T-helper 22 cell (primary cell): Measurements from ENCODE around the gene NDUFS8.
A peak's percentile ranks its signal among the peaks of the same experiment; 100 is the strongest.

ENCODE experiments used
- DNase-seq: peaks from one replicate; pipeline ENCODE4 v3.0.0-alpha.2; 2020; ENCODE audit warnings: low read depth

The NDUFS8 gene

DNA sequence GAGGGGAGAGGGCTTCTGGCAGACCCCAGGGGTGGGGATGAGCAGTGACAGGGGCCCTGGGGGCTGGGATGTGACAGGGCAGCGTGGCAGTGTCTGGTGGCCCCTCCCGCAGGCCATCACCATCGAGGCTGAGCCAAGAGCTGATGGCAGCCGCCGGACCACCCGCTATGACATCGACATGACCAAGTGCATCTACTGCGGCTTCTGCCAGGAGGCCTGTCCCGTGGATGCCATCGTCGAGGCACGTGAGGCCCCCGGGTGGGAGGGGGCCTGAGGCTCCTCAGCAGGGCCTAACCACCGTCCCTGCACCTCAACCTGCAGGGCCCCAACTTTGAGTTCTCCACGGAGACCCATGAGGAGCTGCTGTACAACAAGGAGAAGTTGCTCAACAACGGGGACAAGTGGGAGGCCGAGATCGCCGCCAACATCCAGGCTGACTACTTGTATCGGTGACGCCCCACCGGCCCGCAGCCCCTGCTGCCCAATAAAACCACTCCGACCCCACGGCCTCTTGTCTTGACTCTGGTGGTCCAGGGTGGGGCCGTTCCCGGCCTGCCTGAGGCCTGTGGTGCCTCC is 5.7 kb downstream of the NDUFS8 start:
- no peak for DNase-seq

GRCh38 chr11:68036717-68037239 is 6.3 kb downstream of the NDUFS8 start:
- DNase-seq: no peak

- no peak for DNase-seq
These were observed 7.1 kb downstream of the NDUFS8 start for GRCh38 chr11:68037411-68038225.

DNA sequence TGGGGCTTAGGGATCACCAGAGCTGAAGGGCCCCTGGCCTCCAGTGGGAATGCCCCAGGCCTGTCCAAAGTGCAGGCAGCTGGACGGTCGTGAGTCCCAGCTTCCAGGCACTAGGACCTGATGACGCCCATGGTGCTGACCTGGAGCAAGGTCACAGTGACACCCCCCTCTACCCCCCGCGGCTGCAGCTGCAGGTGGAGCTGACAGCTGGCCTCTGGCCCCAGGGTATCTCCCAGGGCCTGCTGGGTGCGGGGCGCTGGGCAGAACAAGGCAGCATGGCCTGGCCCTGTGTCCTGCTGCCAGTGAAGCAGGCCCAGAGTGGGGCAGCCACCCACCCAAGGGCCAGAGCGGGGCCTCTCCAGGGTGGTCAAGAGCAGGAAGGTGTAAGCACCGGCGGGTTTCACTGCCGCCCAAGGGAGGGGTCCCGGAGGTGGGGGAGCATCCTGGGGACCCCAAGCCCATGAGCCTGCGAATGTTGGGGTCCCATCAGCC is 7.8 kb downstream of the NDUFS8 start:
- no peak for DNase-seq

DNA sequence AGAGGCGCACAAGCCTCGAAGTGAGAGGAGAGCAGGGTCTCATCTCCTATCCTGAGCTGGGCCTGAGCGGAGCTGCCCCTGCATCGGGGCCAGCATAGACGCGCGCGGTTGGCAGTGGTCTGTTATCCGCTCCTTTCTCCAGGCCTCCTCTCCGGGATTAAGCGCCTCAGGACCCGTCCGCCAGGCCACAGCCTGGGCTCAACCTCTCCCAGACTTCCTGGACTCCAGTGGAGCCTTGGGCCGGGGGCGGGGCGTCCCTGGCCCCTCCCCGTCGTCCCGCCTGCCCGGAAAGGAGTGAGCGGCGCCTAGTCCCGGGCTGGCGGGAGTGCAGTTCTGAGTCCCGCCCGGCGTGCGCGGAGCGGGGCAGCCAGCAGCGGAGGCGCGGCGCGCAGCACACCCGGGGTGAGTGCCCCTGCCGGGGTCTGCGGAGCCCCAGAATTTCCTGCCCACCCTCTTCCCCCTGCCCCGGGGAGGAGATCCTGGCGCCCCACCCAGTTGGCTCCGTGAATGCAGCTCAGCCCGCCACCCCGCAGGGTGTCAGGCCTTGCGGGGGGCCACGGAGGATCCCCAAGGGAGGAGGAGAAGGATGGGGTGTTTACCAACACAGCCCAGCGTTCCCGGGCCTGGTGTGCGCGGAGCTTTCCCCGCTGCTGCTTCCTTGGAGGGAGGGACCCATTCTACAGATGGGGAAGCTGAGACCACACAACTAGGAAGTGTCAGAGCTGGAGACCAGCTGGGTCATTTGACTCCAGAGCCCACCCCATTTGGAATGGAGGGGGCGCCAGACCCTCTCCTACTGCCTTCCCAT is 8.4 kb downstream of the NDUFS8 start, which contains the start of gene TCIRG1:
TSS of gene TCIRG1 (plus strand) at position 308 of the 808 bp plus-strand sequence. CDS start 2,247 bp downstream, outside the sequence.
- DNase-seq: peak; percentile 35

DNA sequence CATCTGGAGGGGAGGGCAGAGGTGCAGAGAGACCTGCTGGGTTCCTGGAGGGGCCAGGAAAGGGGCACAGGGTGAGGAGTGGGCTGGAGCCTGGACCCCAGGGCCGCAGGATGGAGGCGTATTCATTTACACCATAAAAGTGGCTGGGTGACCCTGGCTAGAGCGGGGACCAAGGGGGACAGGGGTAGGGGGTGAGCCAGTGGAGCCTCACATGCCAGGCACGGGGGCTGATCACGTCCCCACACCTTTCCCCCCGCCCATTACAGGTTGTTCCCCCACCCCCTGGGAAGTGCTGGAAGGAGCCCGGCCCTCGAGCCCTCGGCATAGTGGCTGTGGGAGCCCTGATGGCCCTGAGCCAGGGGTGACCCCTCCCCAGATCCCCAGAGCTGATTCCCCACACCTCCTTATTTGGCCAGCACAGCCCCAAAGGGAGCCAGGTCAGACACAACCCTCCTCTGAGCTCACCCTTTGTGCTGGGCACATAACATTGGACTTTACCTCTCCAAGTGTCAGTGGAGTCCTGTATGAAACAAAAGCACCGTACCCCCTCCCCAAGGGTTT is 9.1 kb downstream of the NDUFS8 start:
- DNase-seq: no peak

- DNase-seq: no peak
These were observed 9.8 kb downstream of the NDUFS8 start for GRCh38 chr11:68040101-68040956.

DNA sequence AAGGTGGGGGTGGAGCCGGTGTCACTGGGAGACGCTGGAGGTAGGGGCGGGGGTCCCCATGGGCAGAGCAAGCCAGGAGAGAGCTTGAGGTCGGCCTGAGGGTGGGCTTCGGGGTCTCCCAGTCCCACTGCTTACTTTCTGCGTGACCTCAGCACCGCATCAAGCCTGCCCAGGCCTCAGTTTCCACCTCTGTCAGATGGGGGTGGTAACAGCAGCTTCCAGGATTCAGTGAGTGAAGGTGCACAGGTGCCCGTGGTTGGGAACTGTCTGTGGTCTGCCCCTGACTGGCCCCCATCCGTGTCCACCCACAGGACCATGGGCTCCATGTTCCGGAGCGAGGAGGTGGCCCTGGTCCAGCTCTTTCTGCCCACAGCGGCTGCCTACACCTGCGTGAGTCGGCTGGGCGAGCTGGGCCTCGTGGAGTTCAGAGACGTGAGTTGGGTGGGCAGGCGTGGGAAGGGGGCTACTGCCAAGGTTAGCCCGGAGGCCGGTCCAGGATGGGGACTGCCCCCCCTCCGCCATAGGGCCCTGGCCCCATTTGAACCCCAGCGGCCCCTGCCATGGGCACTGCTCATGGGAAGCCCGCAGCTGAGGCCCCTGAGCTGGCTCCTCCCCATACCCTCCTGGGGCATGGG is 10.6 kb downstream of the NDUFS8 start:
- DNase-seq: no peak

DNA sequence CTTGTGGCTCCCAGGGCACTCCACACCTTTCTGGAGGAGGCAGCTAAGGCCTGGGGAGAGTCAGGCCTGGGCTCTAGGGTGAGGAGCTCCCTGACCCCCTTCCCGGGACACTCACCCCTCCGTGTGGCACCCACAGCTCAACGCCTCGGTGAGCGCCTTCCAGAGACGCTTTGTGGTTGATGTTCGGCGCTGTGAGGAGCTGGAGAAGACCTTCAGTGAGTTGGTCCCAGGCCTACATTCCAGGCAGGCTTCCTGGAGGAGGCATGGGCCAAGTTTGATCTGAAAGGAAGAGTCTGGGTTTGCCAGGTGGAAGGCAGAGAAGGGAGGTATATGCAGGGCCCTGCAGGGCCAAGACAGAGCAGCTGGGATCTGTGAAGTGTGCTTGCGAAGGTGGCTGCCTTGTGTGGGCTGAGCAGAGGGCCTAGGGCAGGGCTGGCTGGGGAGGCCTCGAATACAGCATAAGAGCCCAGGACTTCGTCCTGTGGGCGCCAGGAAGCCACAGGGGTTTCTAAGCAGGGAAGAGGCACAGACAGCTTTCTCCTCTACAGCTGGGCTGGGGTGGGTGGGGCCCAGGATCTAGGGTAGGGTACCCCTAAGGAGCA is 11.2 kb downstream of the NDUFS8 start:
- no peak for DNase-seq

- DNase-seq: no peak
These were observed 11.9 kb downstream of the NDUFS8 start for GRCh38 chr11:68042219-68043028.

DNA sequence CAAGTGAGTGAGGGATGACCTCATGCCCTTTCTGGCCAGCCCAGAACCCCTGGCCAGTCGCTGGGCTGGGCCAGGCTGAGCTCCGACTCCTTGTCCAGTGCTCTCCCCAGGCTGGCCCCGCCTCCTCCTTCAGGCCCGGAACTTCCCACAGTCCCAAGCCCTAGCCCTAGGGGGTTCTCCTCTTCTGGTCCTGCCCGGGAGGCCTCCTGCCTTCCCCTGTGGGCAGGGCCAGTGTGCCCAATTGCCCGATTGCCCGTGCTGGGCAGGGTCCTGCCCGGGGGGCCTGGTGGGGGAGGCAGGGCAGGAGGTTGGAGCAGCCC is 12.5 kb downstream of the NDUFS8 start:
- DNase-seq: no peak

GRCh38 chr11:68043349-68044144 is 13.1 kb downstream of the NDUFS8 start:
- no peak for DNase-seq

DNA sequence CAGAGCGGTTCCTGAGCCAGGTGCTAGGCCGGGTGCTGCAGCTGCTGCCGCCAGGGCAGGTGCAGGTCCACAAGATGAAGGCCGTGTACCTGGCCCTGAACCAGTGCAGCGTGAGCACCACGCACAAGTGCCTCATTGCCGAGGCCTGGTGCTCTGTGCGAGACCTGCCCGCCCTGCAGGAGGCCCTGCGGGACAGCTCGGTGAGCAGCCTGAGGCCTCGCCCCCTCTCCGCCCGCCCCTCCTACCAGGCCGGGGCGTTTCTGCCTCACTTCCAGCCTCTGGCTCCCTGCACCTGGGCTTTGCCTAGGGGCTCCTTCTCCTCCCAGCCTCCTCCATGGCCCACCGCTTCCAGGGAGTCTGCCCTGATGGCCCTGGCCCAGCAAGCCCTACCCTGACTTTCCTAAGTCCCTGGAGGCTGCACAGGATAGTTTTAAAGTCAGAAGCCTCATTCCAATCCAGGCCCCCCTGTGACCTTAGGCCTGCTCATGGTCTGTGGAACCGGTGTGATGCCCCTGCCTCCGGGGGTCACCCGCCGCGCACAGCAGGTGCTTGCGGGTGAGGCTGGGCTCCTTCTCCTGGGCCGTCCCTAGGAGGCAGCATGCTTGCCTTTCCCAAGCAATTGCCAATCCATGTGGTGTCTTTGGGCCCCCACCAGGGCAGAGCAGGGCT is 13.8 kb downstream of the NDUFS8 start:
- DNase-seq: no peak

DNA sequence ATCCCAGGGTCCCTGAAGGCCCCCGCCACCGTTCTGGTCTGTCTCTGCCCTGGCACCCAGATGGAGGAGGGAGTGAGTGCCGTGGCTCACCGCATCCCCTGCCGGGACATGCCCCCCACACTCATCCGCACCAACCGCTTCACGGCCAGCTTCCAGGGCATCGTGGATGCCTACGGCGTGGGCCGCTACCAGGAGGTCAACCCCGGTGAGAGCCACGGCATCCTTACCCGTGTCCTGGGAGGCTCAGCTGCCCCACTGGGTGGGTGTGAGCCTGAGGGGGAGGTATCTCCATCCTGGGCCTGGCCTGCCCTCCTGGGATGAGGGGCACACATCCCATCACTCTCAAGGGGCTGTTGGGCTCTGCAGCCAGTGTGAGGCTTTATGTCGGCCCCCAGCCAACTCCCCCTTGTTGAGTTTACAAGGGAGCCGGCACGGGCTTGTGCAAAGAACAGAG is 14.4 kb downstream of the NDUFS8 start:
- DNase-seq: no peak

GRCh38 chr11:68047437-68048290 is 17.2 kb downstream of the NDUFS8 start:
- no peak for DNase-seq

DNA sequence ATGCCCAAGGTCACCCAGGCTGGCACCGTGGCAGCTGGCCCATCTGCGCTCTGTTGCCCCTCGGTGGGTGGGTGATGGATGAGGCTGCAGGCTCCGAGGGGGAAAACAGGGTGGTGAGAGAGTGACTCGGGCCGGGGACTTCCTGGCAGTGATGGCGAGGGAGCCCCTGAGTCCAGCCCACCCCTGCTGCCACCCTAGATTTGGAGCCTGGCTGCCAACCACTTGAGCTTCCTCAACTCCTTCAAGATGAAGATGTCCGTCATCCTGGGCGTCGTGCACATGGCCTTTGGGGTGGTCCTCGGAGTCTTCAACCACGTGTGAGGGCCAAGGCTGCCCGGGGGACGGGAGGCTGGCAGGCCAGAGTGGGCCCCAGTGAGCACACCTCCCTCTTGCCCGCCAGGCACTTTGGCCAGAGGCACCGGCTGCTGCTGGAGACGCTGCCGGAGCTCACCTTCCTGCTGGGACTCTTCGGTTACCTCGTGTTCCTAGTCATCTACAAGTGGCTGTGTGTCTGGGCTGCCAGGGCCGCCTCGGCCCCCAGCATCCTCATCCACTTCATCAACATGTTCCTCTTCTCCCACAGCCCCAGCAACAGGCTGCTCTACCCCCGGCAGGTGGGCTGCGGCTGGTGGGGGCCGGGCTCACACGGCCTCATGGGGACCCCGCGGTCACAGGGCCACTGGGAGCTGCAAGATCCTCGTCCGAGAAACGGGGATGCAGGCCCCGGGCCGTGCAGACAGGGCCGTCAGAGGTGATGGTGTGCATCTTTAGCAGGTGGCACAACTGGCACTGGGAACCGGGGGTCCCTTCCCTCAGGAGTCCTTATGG is 18.4 kb downstream of the NDUFS8 start:
- DNase-seq: no peak
